Neural progenitor cell (in vitro differentiated cells): ENCODE data around the gene NEK6. TPM values are rescaled to one million over a fixed set of nuclear protein-coding genes. Genes with fewer than 3 reads are reported as not detected.

Experiments
- DNase-seq: peaks from one replicate; pipeline ENCODE4 v3.0.0-alpha.2; 2016; ENCODE audit warnings: low spot score
- H2AFZ ChIP-seq: fragments of 200-600 bp; sonication (generic); replicated peaks from 2 replicates; pipeline ENCODE4 v1.6.1; 2016; ENCODE audit warnings: antibody characterized with exemption
- H3F3A ChIP-seq: fragments of 200-600 bp; sonication (generic); 2 replicates; pipeline ENCODE4 v1.6.1; 2016; ENCODE audit warnings: antibody characterized with exemption, low read depth
- H3K27ac ChIP-seq: fragments of 200-600 bp; sonication (generic); 2 replicates; pipeline ENCODE4 v1.5.1; 2016; ENCODE audit warnings: mild to moderate bottlenecking
- H3K27me3 ChIP-seq: fragments of 200-600 bp; sonication (generic); 2 replicates; pipeline ENCODE4 v1.6.1; 2016; ENCODE audit warnings: mild to moderate bottlenecking, moderate library complexity
- H3K36me3 ChIP-seq: fragments of 200-600 bp; sonication (generic); 2 replicates; pipeline ENCODE4 v1.5.1; 2016
- H3K4me1 ChIP-seq: fragments of 200-600 bp; sonication (generic); 2 replicates; pipeline ENCODE4 v1.6.1; 2016; ENCODE audit warnings: mixed run types
- H3K4me2 ChIP-seq: fragments of 200-600 bp; sonication (generic); 2 replicates; pipeline ENCODE4 v1.6.1; 2016
- H3K4me3 ChIP-seq: fragments of 200-600 bp; sonication (generic); 2 replicates; pipeline ENCODE4 v1.5.1; 2016
- H3K79me2 ChIP-seq: fragments of 200-600 bp; sonication (generic); 2 replicates; pipeline ENCODE4 v1.6.1; 2016; ENCODE audit warnings: low read depth
- H3K9ac ChIP-seq: fragments of 200-600 bp; sonication (generic); 2 replicates; pipeline ENCODE4 v1.6.1; 2016
- H3K9me3 ChIP-seq: fragments of 200-600 bp; sonication (generic); 2 replicates; pipeline ENCODE4 v1.5.1; 2016; ENCODE audit warnings: low read depth
- H4K20me1 ChIP-seq: fragments of 200-600 bp; sonication (generic); 2 replicates; pipeline ENCODE4 v1.6.1; 2016; ENCODE audit warnings: low read depth
- H3K27ac Mint-ChIP-seq: 3 replicates; pipeline ENCODE4 v1.8.0; 2021; ENCODE audit warnings: mixed read lengths
- H3K27me3 Mint-ChIP-seq: 2 replicates; pipeline ENCODE4 v1.8.0; 2022; ENCODE audit warnings: low read depth, mild to moderate bottlenecking, inconsistent platforms, moderate library complexity, mixed read lengths; ENCODE audit not compliant: insufficient read depth
- H3K36me3 Mint-ChIP-seq: 3 replicates; pipeline ENCODE4 v1.8.0; 2021; ENCODE audit warnings: mixed read lengths
- H3K4me1 Mint-ChIP-seq: 3 replicates; pipeline ENCODE4 v1.8.0; 2021; ENCODE audit warnings: mixed read lengths
- H3K4me3 Mint-ChIP-seq: 3 replicates; pipeline ENCODE4 v1.8.0; 2021; ENCODE audit warnings: mild to moderate bottlenecking, moderate library complexity, mixed read lengths
- H3K9me3 Mint-ChIP-seq: 3 replicates; pipeline ENCODE4 v1.8.0; 2020; ENCODE audit warnings: mixed read lengths
- CTCF ChIP-seq: fragments of 200-600 bp; sonication (generic); IDR thresholded peaks from 2 replicates; pipeline ENCODE4 v1.5.1; 2017; ENCODE audit warnings: antibody characterized with exemption, mild to moderate bottlenecking
- EZH2 ChIP-seq: fragments of 200-600 bp; sonication (generic); IDR thresholded peaks from 2 replicates; pipeline ENCODE4 v1.6.1; 2017; ENCODE audit warnings: antibody characterized with exemption, mild to moderate bottlenecking, moderate library complexity
- EZH2phosphoT487 ChIP-seq: fragments of 200-600 bp; sonication (generic); IDR thresholded peaks from 2 replicates; pipeline ENCODE4 v1.6.1; 2017; ENCODE audit warnings: antibody characterized with exemption
- total RNA-seq: library from RNA; depleted of rRNA; stranded (reverse); fragments of >200 nt; gene quantifications from 2 replicates; pipeline ENCODE4 v1.2.3, GENCODE V29; 2015; ENCODE audit warnings: low replicate concordance

The NEK6 gene
- total RNA-seq, 1 donor from 2014 or later = 18.5 TPM

GRCh38 chr9:124326378-124326777, 68.6 kb downstream of the NEK6 start:
- no peak overlapping the region for H3K27ac Mint-ChIP-seq
- no peak overlapping the region for H2AFZ ChIP-seq
- no peaks in the 10 kb centered on the region for H3K9me3 Mint-ChIP-seq

GRCh38 chr9:124327491-124327890, 69.7 kb downstream of the NEK6 start:
- no peak overlapping the region for H3K4me2 ChIP-seq
- H3K9me3 ChIP-seq = no peaks in the 10 kb centered on the region
- H3K27ac Mint-ChIP-seq = no peak overlapping the region
- H3K4me3 Mint-ChIP-seq = peak overlapping the region; percentile 30
- H3K9ac ChIP-seq = no peak overlapping the region
- H4K20me1 ChIP-seq = peaks cover 8% of the 10 kb centered on the region
- peaks cover 6% of the 10 kb centered on the region for H3F3A ChIP-seq
- no peaks in the 10 kb centered on the region for H3K79me2 ChIP-seq
- no peak overlapping the region for H3K27ac ChIP-seq
- H2AFZ ChIP-seq = no peak overlapping the region
- no peak overlapping the region for H3K4me3 ChIP-seq
- H3K27me3 ChIP-seq = no peaks in the 10 kb centered on the region
- no peak for DNase-seq
- H3K36me3 ChIP-seq = no peaks in the 10 kb centered on the region
- peaks cover 1% of the 10 kb centered on the region for H3K36me3 Mint-ChIP-seq
- TF ChIP-seq CTCF = no peak
- TF ChIP-seq EZH2 = no peak
- TF ChIP-seq EZH2phosphoT487 = no peak
- peaks cover 10% of the 10 kb centered on the region for H3K4me1 Mint-ChIP-seq
- peaks cover 3% of the 10 kb centered on the region for H3K4me1 ChIP-seq
- no peaks in the 10 kb centered on the region for H3K9me3 Mint-ChIP-seq
- H3K27me3 Mint-ChIP-seq = peaks cover 2% of the 10 kb centered on the region

More at GRCh38 chr9:124326378-124326777, 68.6 kb downstream of the NEK6 start:
- H3K9me3 ChIP-seq = no peaks in the 10 kb centered on the region
- no peaks in the 10 kb centered on the region for H3F3A ChIP-seq
- H3K27me3 Mint-ChIP-seq = peaks cover 2% of the 10 kb centered on the region
- H3K27me3 ChIP-seq = no peaks in the 10 kb centered on the region
- H4K20me1 ChIP-seq = peaks cover 4% of the 10 kb centered on the region
- no peak overlapping the region for H3K27ac ChIP-seq
- no peak overlapping the region for H3K9ac ChIP-seq
- no peak for DNase-seq
- peaks cover 1% of the 10 kb centered on the region for H3K36me3 Mint-ChIP-seq
- H3K36me3 ChIP-seq = no peaks in the 10 kb centered on the region
- H3K4me1 Mint-ChIP-seq = peaks cover 8% of the 10 kb centered on the region
- no peaks in the 10 kb centered on the region for H3K79me2 ChIP-seq
- no peak for TF ChIP-seq CTCF
- no peak for TF ChIP-seq EZH2
- no peaks in the 10 kb centered on the region for H3K4me1 ChIP-seq
- H3K4me2 ChIP-seq = no peak overlapping the region
- no peak overlapping the region for H3K4me3 Mint-ChIP-seq
- no peak overlapping the region for H3K4me3 ChIP-seq

- Histone ChIP-seq H3F3A (peaks cover 6% of the 10 kb centered on the region), H3K9me3 (no peaks in the 10 kb centered on the region), H2AFZ (no peak overlapping the region), H3K9ac (no peak overlapping the region), H4K20me1 (peaks cover 14% of the 10 kb centered on the region), H3K27ac (no peak overlapping the region), H3K4me3 (no peak overlapping the region), H3K4me2 (no peak overlapping the region), H3K27me3 (no peaks in the 10 kb centered on the region), H3K4me1 (peaks cover 10% of the 10 kb centered on the region), H3K79me2 (no peaks in the 10 kb centered on the region), H3K36me3 (no peaks in the 10 kb centered on the region)
- peaks cover 1% of the 10 kb centered on the region for H3K36me3 Mint-ChIP-seq
- peaks cover 16% of the 10 kb centered on the region for H3K4me1 Mint-ChIP-seq
- DNase-seq = no peak
- TF ChIP-seq EZH2 (no peak), EZH2phosphoT487 (no peak), CTCF (no peak)
- no peaks in the 10 kb centered on the region for H3K9me3 Mint-ChIP-seq
- peak overlapping the region; percentile 42 for H3K27ac Mint-ChIP-seq
- peaks cover 2% of the 10 kb centered on the region for H3K27me3 Mint-ChIP-seq
- no peak overlapping the region for H3K4me3 Mint-ChIP-seq
Measured at GRCh38 chr9:124328285-124328684, 70.5 kb downstream of the NEK6 start.
